ENCODE data around the gene GALNS. TPM values are rescaled to one million over a fixed set of nuclear protein-coding genes. Genes with fewer than 3 reads are reported as not detected.

GALNS gene
- total and polyA plus RNA-seq, 2 of the 13 experiments (the other 11 are each of a cell fraction or from before 2014, with no cell fraction given) = 9.2 to 9.8 TPM

- intact Hi-C loops (cut with micrococcal nuclease; ENCODE audit: unreplicated experiment) (loop anchor here (5.0 kb wide), 1 partner anchor 55 kb away; no protein-coding TSS in a partner anchor), in situ Hi-C loops (cut with HindIII; ENCODE audit: extremely low pct_ligation_motif_present, low pct_unique_long_range_greater_than_20kb) (loop anchor here (5.0 kb wide), 1 partner anchor 45 kb away; the partner anchor contains the start of genes GALNS and TRAPPC2L)
- H3K36me3 ChIP-seq (replicated peaks in 1 of 2; ENCODE audit: control insufficient read depth in 1 of 2, insufficient read depth in 2 of 2, low read length in 2 of 2) = peaks cover 8 to 29% of the 10 kb centered on the region in 2 experiments; a peak in 4 of 5 replicates
- ATAC-seq = peak; percentile 65
- TSS peak; percentile 51 for BruUV-seq (replicated peaks)
- DNase-seq (ENCODE audit: low spot score) = peak; percentile 83
- ChIA-PET CTCF (ENCODE audit: low intra/inter-chr PET ratio, low total read pairs) (interaction anchor here (0.6 to 1.0 kb wide), 4 partner anchors 10 to 69 kb away, joined by 3 read pairs; no protein-coding TSS in a partner anchor), POLR2A (interaction anchor here (0.7 to 4.9 kb wide), 12 partner anchors 9 to 406 kb away, joined by 3 to 36 read pairs (median 6); partner anchors contain the start of genes CDT1, GALNS, TRAPPC2L and ZNF778)
- H3K27ac ChIP-seq (ENCODE audit: extremely low read length, insufficient read depth, low read length) = peak within 1 kb of the TSS; percentile 76
- peak within 1 kb of the TSS; percentile 98 for H3K4me2 ChIP-seq (ENCODE audit: low read depth, low read length)
- peak within 1 kb of the TSS; percentile 72 to 90 (median 74) for H3K4me3 ChIP-seq (replicated peaks in 1 of 3; ENCODE audit: insufficient read depth in 1 of 3, low read depth in 2 of 3, low read length in 3 of 3)
- peaks cover 33% of the 10 kb centered on the region for H3K4me1 ChIP-seq (ENCODE audit: insufficient read depth, low read length)
- peaks cover 14% of the 10 kb centered on the region; the same call in 1 of the 2 replicates for H4K20me1 ChIP-seq (ENCODE audit: insufficient read depth, low read length)
- peaks cover 21% of the 10 kb centered on the region for H3K79me2 ChIP-seq (ENCODE audit: insufficient read depth, low read length)
- FAIRE-seq = peak; percentile 98
- H3K27me3 ChIP-seq (ENCODE audit: control insufficient read depth in 1 of 2, insufficient read depth in 2 of 2, low read length in 2 of 2) = no peaks in the 10 kb centered on the region; a peak in 1 of 5 replicates
- no peaks in the 10 kb centered on the region for H3K9me3 ChIP-seq (ENCODE audit: low read length)
- WGBS (ENCODE audit: low lambda C conversion rate) = 0% methylated on average over 37 of the region's 84 CpGs
- H2AFZ ChIP-seq (ENCODE audit: low read length) = no peak within 1 kb of the TSS
- H3K9ac ChIP-seq (ENCODE audit: insufficient read depth, low read depth, low read length) = peak within 1 kb of the TSS; percentile 90
- TF ChIP-seq KDM1A (CRISPR knock-in tag; IDR thresholded peaks at IDR 0.05) (no peak; the same call in 1 of the 2 replicates), CBX2 (IDR thresholded peaks at IDR 0.05; ENCODE audit: low read depth, low read length) (no peak), CBX2 (CRISPR knock-in tag; IDR thresholded peaks at IDR 0.05; ENCODE audit: low read depth) (no peak), ZFP37 (CRISPR knock-in tag; IDR thresholded peaks at IDR 0.05; ENCODE audit: borderline replicate concordance) (no peak), IRF9 (CRISPR knock-in tag; IDR thresholded peaks at IDR 0.05; ENCODE audit: borderline replicate concordance) (peak; percentile 91; the same call in 1 of the 2 replicates), HIC2 (CRISPR knock-in tag; IDR thresholded peaks at IDR 0.05; ENCODE audit: low read depth) (peak; percentile 60; the same call in 1 of the 2 replicates), KDM4B (CRISPR knock-in tag; IDR thresholded peaks at IDR 0.05) (no peak), ZNF7 (CRISPR knock-in tag; IDR thresholded peaks at IDR 0.05) (no peak), REST (IDR thresholded peaks at IDR 0.05; ENCODE audit: borderline replicate concordance in 1 of 2, low read depth in 1 of 2, low read length in 2 of 2) (peak in 1 of 2 experiments; percentile 4; a peak in 1 of 4 replicates), MED8 (CRISPR knock-in tag; IDR thresholded peaks at IDR 0.05; ENCODE audit: insufficient replicate concordance) (peak; percentile 67), NFYB (CRISPR knock-in tag; IDR thresholded peaks at IDR 0.05) (peak; percentile 10; the same call in 1 of the 2 replicates), ZNF256 (CRISPR knock-in tag; conservative IDR thresholded peaks at IDR 0.05) (no peak; the same call in 1 of the 2 replicates), MAFF (IDR thresholded peaks at IDR 0.05; ENCODE audit: low read depth, low read length) (no peak), MXD1 (CRISPR knock-in tag; IDR thresholded peaks at IDR 0.05) (peak; percentile 63), ZNF670 (CRISPR knock-in tag; IDR thresholded peaks at IDR 0.05; ENCODE audit: borderline replicate concordance) (peak; percentile 90; the same call in 1 of the 2 replicates), CEBPG (CRISPR knock-in tag; IDR thresholded peaks at IDR 0.05) (no peak), MATR3 (CRISPR knock-in tag; IDR thresholded peaks at IDR 0.05) (no peak)
These were observed 44.8 kb downstream of the GALNS start, which contains the start of gene APRT for GRCh38 chr16:88811769-88812512. Gene APRT, minus strand, starts transcription at chr16:88811928. Its CDS starts 29 bp downstream, at chr16:88811899.
